ENCODE data around the gene NT5DC4.
"Not testable (repeated sequence)": the region's sequence is repeated elsewhere in the genome, so short reads cannot be mapped to it uniquely, and the experiment has no call there.

Gene NT5DC4

DNA sequence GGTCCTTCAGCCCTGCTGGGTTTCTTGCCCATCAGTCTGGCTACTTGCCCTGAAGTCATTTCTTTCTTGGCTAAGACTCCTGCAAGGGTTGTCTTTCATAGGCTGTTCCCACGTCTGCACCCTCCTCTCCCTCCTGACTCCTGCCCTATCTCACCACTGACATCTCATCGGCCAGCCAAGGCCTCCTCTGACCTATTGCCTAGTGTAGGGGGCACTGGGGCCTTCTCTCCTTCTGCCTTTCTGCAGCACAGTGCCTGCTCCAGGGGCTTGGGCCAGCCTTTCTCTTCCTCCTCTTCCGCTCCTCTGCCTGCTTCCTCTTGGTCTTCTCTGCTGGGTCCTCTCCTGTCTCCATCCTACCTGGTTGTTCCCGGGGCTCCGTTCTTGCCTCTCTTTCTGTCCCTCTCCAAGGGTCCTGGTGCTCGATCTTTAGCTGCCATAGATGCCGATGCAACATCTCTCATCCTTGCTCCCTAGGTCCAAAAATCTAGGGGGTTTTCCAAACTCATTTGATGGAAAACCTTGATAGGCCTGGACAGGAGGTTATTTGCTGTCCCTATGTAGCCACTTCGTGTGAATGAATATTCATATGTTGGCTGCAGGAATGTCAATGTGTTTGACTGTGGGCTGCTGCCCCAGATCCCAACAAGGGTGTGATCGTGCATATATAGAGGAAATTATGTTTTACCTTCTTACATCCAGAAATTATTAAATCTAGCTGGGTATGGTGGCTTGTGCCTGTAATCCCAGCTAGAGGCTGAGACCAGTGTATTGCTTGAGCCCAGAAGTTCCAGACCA, 9.7 kb upstream of the NT5DC4 start:
- peaks cover 38% of the 10 kb centered on the region for H3K4me1 Mint-ChIP-seq
- no peaks in the 10 kb centered on the region for H3K9me3 Mint-ChIP-seq
- ATAC-seq (no peak), DNase-seq (no peak)
- H3K27me3 Mint-ChIP-seq, result peaks cover 7% of the 10 kb centered on the region
- H3K4me3 Mint-ChIP-seq, result no peak overlapping the region
- H3K36me3 Mint-ChIP-seq (ENCODE audit: low read depth), result no peaks in the 10 kb centered on the region
- H3K27ac Mint-ChIP-seq, result no peak overlapping the region

DNA sequence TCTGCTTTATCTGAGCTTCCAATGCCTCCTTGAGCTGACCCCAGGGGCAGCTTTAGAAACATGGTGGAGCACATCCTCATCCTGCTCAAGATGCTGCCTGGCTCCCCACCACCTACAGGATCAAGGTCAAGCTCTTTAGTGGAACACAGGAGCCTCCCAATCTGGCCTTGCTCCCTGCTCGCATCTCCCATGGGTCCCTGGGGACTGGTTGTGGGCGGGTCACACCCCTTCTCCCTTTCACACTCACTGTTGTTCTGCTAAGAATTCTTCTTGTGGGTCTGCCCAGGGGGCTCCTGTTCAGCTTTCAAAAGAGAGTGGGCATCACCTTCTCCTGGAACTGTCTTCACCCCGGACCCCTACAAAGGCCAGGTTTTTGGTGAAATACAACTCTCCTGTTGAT, 8.4 kb upstream of the NT5DC4 start:
- no peak for DNase-seq
- Mint-ChIP-seq H3K9me3 (no peaks in the 10 kb centered on the region), H3K4me3 (no peak overlapping the region), H3K36me3 (ENCODE audit: low read depth) (no peaks in the 10 kb centered on the region), H3K27me3 (peaks cover 4% of the 10 kb centered on the region), H3K27ac (no peak overlapping the region), H3K4me1 (peaks cover 25% of the 10 kb centered on the region)
- no peak for ATAC-seq

DNA sequence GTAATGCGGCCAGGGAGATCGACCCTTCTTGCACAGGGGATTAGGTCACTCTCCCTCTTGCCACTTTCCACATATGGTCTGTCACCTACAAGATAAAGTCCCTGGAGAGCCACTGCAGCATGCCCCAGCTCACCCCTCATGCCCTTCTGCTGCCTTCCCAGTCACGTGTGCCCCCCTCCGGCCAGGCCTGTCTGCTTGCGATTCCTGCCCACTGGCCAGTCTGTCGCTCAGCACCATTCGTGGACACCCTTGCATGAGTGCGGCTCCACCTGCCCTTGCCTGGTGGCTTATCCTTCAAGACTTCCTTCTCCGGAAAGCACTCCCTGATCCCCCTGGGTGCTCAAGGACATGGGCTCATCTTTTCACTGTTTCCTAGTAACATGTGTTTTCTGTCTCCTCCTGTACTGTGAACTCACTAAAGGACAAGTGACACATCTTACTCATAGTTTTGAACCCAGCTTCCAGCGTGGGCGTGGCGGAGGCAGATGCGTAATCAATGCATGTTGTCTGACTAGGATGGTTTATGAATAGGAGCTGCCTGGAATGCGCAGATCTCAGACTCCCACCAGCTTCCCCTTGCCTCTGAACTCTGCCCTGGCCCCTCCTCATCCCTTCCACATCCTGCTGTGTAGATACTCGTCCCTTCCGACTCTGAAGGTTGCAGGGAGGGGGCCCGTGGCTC, 7.8 kb upstream of the NT5DC4 start:
- Mint-ChIP-seq H3K9me3 (no peaks in the 10 kb centered on the region), H3K4me3 (no peak overlapping the region), H3K36me3 (ENCODE audit: low read depth) (no peaks in the 10 kb centered on the region), H3K27ac (no peak overlapping the region), H3K27me3 (peaks cover 4% of the 10 kb centered on the region), H3K4me1 (peaks cover 19% of the 10 kb centered on the region)
- no peak for DNase-seq
- peak; percentile 47 for ATAC-seq

DNA sequence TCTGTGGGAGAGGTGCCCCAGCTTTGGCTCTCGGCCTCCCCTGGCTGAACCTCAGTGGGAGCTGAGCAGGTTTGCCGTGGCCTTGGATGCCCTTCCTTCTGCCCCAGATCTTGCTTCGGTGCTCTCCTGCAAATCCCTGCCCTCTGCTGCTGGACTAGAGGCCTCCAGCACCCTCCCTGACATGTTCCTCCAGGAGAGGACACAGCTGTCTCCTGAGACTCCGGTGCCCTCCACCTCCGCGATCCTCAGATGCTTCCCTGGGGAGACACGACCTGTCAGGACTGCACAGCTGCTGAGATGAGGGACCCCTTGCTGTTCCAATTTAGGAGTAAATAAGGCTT, 7.3 kb upstream of the NT5DC4 start:
- DNase-seq, result no peak
- H3K27me3 Mint-ChIP-seq, result peaks cover 4% of the 10 kb centered on the region
- H3K4me3 Mint-ChIP-seq, result no peak overlapping the region
- H3K36me3 Mint-ChIP-seq (ENCODE audit: low read depth), result no peaks in the 10 kb centered on the region
- no peak for ATAC-seq
- peaks cover 14% of the 10 kb centered on the region for H3K4me1 Mint-ChIP-seq
- no peaks in the 10 kb centered on the region for H3K9me3 Mint-ChIP-seq
- no peak overlapping the region for H3K27ac Mint-ChIP-seq

DNA sequence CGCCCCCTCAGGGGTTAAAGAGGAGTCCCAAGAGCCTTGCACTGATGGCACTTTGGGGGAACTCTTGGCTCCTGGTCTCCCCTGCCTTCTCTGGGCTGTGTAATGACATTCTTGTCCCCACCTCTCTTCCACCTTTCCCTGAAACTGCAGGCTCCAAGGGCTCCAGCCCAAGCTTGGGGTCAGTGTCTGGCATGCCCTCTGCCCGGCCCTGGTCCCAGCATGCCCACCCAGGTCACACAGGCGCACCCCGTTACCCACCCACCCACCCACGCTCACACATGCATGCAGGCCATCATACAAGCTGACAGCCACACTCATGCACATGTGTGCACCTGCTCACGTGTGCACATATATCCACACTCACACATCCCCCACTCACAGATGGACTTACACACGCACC, 6.9 kb upstream of the NT5DC4 start:
- DNase-seq, result no peak
- ATAC-seq, result no peak
- H3K4me1 Mint-ChIP-seq, result peaks cover 14% of the 10 kb centered on the region
- no peaks in the 10 kb centered on the region for H3K36me3 Mint-ChIP-seq (ENCODE audit: low read depth)
- H3K27me3 Mint-ChIP-seq, result peaks cover 4% of the 10 kb centered on the region
- no peak overlapping the region for H3K4me3 Mint-ChIP-seq
- no peak overlapping the region for H3K27ac Mint-ChIP-seq
- H3K9me3 Mint-ChIP-seq, result no peaks in the 10 kb centered on the region

DNA sequence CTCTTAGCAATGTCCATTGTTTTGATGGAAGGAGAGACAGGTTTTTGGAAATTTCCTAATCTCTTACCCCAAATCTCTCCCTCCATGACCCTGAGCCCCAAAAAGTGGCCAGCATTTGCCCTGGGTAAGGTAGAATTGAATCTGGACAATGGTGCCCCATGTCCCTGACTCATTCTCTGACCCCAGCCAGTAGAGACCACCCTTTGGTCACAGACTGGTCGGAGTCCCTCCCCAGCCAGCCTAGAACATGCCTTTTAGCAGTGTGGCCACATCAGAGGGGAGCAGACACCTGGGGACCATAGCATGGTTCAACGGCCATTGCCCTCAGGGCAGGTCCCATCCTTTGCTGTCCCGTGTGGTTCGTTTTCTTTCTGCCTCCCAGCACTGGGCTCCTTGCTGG, 6.5 kb upstream of the NT5DC4 start:
- Mint-ChIP-seq H3K27me3 (peaks cover 4% of the 10 kb centered on the region), H3K27ac (no peak overlapping the region), H3K36me3 (ENCODE audit: low read depth) (no peaks in the 10 kb centered on the region), H3K4me1 (peaks cover 10% of the 10 kb centered on the region), H3K9me3 (no peaks in the 10 kb centered on the region), H3K4me3 (no peak overlapping the region)
- no peak for ATAC-seq
- no peak for DNase-seq

DNA sequence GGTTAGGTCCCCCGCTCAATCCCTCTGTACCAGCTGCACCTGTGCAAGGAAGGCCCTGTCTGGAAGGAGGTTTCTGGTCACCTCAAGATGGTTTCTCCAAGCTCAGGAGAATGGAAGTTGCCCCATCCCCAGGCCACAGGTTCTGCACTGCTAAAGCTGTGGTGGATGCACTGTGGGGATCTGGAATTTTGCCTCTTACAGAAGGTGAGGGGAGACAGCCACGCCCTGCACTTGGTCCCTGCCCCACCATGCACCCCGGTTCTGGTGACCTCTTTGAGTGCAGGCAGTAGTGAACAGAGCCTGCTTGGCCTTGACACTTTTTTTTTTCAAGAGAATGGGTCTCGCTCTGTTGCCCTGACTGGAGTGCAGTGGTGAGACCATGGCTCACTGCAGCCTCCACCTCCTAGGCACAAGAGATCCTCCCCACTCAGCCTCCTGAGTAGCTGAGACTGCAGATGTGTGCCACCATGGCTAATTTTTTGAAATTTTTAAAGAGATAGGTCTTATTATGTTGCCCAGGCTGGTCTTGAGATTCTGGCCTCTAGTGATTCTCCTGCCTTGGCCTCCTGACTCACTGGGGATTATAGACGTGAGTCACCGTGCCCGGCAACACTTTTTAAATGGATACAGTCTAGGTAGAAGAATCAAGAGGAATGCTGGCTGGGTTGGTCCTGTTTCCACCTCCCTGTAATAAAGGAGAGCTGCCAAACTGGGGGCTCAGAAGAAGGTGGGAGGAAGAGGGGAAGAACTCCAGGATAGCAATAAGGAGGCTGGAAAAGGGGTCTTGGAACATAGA, 5.8 kb upstream of the NT5DC4 start:
- ATAC-seq (no peak), DNase-seq (no peak)
- no peaks in the 10 kb centered on the region for H3K36me3 Mint-ChIP-seq (ENCODE audit: low read depth)
- no peak overlapping the region for H3K4me3 Mint-ChIP-seq
- H3K4me1 Mint-ChIP-seq, result peaks cover 9% of the 10 kb centered on the region
- peaks cover 4% of the 10 kb centered on the region for H3K27me3 Mint-ChIP-seq
- no peaks in the 10 kb centered on the region for H3K9me3 Mint-ChIP-seq
- no peak overlapping the region for H3K27ac Mint-ChIP-seq

DNA sequence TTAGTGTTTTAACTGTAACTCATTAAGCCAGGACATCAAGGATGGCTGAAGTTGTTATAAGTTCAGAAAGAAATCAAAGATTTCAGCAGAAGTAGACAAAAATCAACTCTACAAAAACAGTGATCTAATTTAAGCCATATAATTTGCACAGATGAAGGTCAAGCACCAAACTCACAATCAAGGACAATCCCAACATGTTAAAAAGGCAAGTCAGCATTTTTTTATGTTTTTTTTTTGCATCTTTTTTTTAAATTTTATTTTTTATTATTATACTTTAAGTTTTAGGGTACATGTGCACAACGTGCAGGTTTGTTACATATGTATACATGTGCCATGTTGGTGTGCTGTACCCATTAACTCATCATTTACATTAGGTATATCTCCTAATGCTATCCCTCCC, 4.7 kb upstream of the NT5DC4 start:
- H3K9me3 Mint-ChIP-seq; ATAC-seq; H3K36me3 Mint-ChIP-seq (ENCODE audit: low read depth); H3K27me3 Mint-ChIP-seq; H3K4me3 Mint-ChIP-seq; DNase-seq; H3K27ac Mint-ChIP-seq; H3K4me1 Mint-ChIP-seq: not testable (repeated sequence)

DNA sequence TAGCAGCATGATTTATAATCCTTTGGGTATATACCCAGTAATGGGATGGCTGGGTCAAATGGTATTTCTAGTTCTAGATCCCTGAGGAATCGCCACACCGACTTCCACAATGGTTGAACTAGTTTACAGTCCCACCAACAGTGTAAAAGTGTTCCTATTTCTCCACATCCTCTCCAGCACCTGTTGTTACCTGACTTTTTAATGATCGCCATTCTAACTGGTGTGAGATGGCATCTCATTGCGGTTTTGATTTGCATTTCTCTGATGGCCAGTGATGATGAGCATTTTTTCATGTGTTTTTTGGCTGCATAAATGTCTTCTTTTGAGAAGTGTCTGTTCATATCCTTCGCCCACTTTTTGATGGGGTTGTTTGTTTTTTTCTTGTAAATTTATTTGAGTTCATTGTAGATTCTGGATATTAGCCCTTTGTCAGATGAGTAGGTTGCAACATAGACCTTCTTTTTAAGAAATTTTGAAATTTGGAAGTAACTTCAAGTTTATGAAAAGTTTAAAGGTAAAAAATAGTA, 3.9 kb upstream of the NT5DC4 start:
- H3K4me1 Mint-ChIP-seq; H3K36me3 Mint-ChIP-seq (ENCODE audit: low read depth); H3K27ac Mint-ChIP-seq; ATAC-seq; DNase-seq; H3K9me3 Mint-ChIP-seq; H3K27me3 Mint-ChIP-seq; H3K4me3 Mint-ChIP-seq: not testable (repeated sequence)

DNA sequence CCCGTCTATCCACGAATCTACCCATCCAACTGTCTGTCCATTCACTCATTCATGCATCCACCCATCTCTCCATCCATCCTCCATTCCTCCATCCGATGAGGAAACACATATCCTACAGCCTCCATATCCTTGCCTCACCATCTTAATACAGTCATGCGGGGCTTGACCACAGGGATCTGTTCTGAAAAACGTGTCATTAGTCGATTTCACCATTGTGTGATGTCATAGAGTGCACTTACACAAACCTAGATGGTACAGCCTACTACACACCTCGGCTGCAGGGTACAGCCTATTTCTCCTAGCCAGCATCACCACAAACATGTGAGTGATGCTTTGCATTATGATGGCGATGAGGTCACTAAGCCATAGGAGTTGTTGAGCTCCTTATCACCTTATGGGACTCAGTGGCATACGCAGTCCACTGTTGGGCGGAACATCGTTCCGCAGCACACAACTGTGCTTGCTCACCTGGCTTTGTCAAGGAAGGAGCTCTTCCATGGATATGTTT, 1.9 kb upstream of the NT5DC4 start:
- no peak overlapping the region for H3K27ac Mint-ChIP-seq
- no peak for ATAC-seq
- no peak overlapping the region for H3K4me3 Mint-ChIP-seq
- H3K36me3 Mint-ChIP-seq (ENCODE audit: low read depth), result no peaks in the 10 kb centered on the region
- H3K4me1 Mint-ChIP-seq, result no peaks in the 10 kb centered on the region
- peaks cover 2% of the 10 kb centered on the region for H3K27me3 Mint-ChIP-seq
- DNase-seq, result no peak
- no peaks in the 10 kb centered on the region for H3K9me3 Mint-ChIP-seq

DNA sequence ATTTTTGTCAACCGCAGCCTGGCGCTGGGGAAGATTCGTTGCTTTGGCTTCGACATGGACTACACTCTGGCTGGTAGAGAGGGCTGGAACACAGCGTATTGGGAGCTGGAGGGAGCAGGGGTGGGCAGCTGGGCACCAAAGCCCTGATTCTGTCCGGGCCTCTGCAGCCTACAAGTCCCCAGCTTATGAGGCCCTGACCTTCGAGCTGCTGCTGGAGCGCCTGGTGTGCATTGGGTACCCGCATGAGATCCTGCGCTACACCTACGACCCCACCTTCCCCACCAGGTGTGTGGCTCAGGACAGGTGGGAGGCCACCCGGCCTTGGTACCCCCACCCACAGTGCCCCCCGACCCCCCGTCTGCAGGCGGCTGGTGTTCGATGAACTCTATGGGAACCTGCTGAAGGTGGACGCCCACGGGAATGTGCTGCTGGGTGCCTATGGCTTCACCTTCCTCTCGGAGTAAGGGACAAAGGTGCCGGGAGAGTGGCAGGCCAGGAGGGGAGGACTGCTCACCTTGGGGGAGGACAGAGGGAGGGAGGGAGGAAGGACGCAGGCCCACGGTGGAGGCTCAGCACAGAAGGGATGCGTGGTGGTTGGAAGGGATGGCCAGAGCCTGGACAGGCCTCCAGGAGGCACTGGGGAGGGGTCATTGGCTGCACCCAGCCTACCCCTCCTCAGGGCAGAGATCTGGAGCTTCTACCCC, 1.2 kb downstream of the NT5DC4 start:
- Mint-ChIP-seq H3K9me3 (no peaks in the 10 kb centered on the region), H3K4me1 (peaks cover 3% of the 10 kb centered on the region), H3K27me3 (peaks cover 4% of the 10 kb centered on the region), H3K36me3 (ENCODE audit: low read depth) (no peaks in the 10 kb centered on the region), H3K27ac (no peak overlapping the region), H3K4me3 (no peak overlapping the region)
- no peak for DNase-seq
- no peak for ATAC-seq

DNA sequence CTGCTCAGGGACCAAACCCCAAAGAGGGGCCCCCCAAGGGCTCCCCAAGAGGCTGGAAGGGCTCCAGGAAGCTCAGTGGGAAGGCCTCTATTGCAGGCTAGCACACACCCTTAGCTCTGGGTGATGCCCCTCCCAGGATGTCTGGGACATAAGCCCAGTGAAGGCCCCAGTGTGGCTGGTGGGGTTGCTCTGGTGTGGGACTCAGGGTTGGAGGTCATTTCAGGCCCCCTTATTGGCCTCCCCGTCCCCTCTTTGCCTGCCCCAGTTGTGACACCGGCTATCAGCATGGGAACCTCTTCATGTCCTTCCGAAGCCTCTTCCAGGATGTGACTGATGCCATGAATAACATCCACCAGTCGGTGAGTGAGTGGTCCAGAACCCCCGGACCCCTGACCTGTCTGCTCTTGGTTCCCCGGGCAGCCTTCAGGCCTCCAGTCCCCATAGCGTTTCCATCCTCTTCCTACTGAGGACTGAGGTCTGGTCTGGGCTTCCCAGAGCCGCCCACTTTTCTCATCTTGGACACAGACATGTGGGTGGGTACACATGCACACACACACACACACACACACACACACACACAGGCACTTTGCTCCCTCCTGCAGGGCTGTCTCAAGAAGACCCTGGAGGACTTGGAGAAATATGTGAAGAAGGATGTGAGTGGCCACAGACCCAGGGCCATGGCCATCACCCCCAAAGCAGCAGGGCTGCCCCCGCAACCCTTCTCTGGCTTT, 2.2 kb downstream of the NT5DC4 start:
- peaks cover 4% of the 10 kb centered on the region for H3K4me1 Mint-ChIP-seq
- peaks cover 7% of the 10 kb centered on the region for H3K27me3 Mint-ChIP-seq
- ATAC-seq (no peak), DNase-seq (no peak)
- H3K36me3 Mint-ChIP-seq (ENCODE audit: low read depth), result no peaks in the 10 kb centered on the region
- H3K27ac Mint-ChIP-seq, result no peak overlapping the region
- H3K4me3 Mint-ChIP-seq, result no peak overlapping the region
- no peaks in the 10 kb centered on the region for H3K9me3 Mint-ChIP-seq

DNA sequence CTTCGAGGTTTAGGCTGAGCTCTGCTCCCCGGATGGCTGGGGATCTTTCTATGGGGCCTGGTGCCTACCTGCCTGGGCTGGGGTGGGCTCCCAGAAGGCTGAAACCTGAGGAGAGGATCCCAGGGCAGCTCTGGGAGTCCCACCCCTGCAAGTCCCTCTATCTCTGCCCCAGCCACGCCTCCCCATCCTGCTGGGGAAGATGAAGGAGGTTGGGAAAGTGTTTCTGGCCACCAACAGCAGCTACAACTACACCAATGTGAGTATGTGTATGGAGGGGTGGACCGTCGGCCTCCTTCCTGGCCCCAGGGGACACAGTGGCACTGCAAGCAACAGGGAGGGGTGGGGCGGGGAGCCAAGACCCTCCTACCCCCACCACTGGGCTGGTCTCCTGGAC, 2.7 kb downstream of the NT5DC4 start:
- H3K4me3 Mint-ChIP-seq, result no peak overlapping the region
- no peaks in the 10 kb centered on the region for H3K36me3 Mint-ChIP-seq (ENCODE audit: low read depth)
- no peak overlapping the region for H3K27ac Mint-ChIP-seq
- peaks cover 12% of the 10 kb centered on the region for H3K27me3 Mint-ChIP-seq
- no peak for DNase-seq
- H3K9me3 Mint-ChIP-seq, result no peaks in the 10 kb centered on the region
- ATAC-seq, result no peak
- H3K4me1 Mint-ChIP-seq, result peaks cover 6% of the 10 kb centered on the region

DNA sequence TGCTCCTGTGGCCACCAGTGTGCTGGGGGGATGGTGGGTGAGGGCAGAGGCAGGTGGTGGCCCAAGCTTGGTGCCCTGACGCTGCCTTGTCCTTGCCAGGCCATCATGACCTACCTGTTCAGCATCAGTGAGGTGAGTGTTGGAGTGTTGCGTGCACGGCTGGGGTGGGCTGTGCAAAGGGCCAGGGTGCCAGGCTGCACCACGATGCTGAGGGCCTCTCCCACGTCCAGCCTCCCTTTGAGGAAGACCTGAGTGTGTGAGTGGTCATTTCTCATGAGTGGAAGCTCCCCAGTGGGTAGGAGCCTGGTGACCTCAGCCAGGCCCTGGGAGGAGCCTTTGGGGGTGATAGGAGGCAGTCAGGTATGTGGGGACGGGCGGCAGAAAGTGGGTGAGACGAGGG, 3.2 kb downstream of the NT5DC4 start:
- DNase-seq (no peak), ATAC-seq (no peak)
- Mint-ChIP-seq H3K4me1 (peaks cover 6% of the 10 kb centered on the region), H3K4me3 (no peak overlapping the region), H3K27me3 (peaks cover 12% of the 10 kb centered on the region), H3K27ac (no peak overlapping the region), H3K9me3 (no peaks in the 10 kb centered on the region), H3K36me3 (ENCODE audit: low read depth) (no peaks in the 10 kb centered on the region)
